Ecto neural progenitor cell (in vitro differentiated cells): ENCODE results near the gene CIITA.
"Not testable (repeated sequence)": the region's sequence is repeated elsewhere in the genome, so short reads cannot be mapped to it uniquely, and the experiment has no call there.

ENCODE experiments used
- DNase-seq: peaks from one replicate; pipeline ENCODE4 v3.0.0-alpha.2; 2018; ENCODE audit warnings: low spot score

The CIITA gene

GRCh38 chr16:10920726-10921427 is 43.9 kb downstream of the CIITA start:
- no peak for DNase-seq

- DNase-seq, result no peak
Observed at GRCh38 chr16:10921536-10922327, 44.7 kb downstream of the CIITA start.

GRCh38 chr16:10922328-10923145 is 45.5 kb downstream of the CIITA start:
- no peak for DNase-seq

DNA sequence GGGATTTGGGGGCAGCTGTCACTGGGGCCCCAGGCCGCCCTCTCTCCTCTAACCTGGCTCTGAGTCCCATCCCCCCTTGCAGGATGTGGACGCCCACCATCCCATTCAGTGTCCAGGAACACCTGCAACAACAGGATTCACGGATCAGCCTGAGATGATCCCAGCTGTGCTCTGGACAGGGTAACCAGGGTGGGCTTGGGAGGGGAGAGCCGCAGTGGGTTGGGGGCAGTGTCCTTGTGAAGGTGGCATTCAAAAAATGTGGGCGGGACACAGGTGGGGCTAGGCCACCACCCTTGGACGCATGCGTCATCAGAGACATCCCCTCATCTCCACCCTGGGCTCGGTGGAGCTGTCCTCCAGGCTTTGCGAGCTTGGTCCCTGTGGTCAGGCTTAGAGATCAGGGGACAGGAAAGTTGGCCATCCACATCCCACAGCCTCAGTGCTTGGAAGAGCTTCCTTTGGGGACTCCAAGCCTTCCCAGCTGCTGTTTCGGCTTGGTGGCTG is 46.2 kb downstream of the CIITA start:
- DNase-seq, result no peak

GRCh38 chr16:10923650-10924214 is 46.7 kb downstream of the CIITA start:
- no peak for DNase-seq

GRCh38 chr16:10925285-10925684 is 48.3 kb downstream of the CIITA start:
- DNase-seq, result not testable (repeated sequence)

DNA sequence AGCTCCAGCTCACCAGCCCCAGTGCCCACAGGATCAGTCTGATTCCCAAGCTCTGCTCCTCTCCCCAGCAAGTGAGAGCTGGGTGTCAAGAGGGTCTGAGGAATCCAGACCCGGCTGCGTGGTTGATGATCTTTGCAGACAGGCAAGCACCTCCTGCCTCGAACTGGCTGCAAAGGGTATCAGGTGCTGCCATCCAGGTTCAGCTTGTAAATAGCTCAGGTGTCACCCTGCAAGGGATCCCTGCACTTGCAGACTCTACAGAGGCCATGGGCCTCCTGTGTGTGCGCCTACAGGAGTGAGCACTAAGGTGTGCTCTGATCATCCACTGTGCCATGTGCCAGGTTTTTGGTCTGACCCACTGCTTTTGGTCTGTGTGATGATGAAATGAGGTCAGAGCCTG is 49.1 kb downstream of the CIITA start:
- no peak for DNase-seq

GRCh38 chr16:10926867-10927266 is 49.9 kb downstream of the CIITA start:
- DNase-seq, result no peak

GRCh38 chr16:10927497-10928112 is 50.6 kb downstream of the CIITA start:
- DNase-seq, result no peak

DNA sequence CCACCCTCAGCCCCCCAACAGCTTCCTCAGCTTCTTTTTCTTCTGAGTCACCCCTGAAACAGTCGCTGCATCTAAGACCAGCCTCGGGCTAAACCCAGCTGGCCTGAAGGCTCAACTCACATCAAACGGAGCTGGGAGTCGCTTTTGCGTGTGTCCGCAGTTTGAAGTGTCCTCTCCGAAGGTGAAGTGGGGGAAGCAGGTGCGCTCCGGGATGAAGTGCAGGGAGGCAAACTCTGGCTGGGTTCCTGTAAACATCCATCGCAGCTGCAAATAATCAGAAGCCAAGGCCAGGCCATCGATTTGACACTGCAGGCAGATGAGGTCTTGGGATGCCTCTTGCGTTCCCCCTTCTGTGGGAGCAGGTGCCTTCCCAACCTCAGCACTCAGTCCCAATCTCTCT is 52.1 kb downstream of the CIITA start:
- DNase-seq, result not testable (repeated sequence)

- DNase-seq, result no peak
Observed at GRCh38 chr16:10929853-10930754, 53.1 kb downstream of the CIITA start.

GRCh38 chr16:10930755-10931093 is 53.7 kb downstream of the CIITA start:
- DNase-seq, result no peak

DNA sequence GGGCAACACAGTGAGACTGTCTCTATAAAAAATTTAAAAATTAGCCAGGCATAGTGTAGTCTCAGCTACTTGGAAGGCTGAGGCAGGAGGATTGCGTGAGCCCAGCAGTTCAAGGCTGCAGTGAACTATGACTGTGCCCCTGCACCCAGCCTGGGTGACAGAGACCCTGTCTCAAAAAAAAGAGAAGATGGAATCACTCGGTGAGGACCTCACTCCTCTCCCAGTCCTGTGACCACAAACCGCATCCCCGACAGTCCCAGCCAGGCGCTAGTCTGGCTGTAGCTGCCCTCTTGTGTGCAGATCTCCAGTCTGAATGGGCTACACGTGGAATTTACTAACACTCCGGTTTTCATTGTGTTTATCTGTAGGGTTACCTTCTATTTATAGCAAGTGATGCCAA is 54.1 kb downstream of the CIITA start:
- DNase-seq, result no peak

DNA sequence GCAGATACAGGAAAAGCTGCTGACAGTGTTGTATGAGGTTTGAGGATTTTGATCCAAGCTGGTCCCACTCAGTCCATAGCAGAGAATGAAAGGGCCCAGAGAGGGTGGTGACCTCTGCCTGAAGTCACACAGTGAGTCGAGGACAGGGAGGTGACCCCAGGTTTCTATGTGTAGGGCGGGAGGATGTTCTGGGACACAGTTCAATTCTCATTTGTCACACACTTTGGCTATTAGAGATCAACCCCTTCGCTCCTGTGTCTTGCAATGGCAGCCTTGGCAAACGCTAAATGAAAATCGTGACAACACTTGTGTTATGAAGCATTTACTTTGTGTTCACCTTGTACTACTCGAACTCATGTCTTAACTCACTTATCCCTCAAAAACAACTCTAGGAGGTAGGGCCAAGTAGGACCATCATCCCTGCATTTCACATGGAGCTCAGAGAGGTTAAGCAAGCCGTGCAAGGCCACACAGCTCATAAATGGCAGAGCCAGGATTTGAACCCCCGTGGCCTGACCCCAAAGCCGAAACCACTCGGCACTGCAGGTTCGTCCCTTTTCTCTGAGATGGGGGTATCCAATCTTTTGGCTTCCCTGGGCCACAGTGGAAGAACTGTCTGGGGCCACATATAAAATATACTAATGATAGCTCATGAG is 55.1 kb downstream of the CIITA start:
- DNase-seq, result no peak

DNA sequence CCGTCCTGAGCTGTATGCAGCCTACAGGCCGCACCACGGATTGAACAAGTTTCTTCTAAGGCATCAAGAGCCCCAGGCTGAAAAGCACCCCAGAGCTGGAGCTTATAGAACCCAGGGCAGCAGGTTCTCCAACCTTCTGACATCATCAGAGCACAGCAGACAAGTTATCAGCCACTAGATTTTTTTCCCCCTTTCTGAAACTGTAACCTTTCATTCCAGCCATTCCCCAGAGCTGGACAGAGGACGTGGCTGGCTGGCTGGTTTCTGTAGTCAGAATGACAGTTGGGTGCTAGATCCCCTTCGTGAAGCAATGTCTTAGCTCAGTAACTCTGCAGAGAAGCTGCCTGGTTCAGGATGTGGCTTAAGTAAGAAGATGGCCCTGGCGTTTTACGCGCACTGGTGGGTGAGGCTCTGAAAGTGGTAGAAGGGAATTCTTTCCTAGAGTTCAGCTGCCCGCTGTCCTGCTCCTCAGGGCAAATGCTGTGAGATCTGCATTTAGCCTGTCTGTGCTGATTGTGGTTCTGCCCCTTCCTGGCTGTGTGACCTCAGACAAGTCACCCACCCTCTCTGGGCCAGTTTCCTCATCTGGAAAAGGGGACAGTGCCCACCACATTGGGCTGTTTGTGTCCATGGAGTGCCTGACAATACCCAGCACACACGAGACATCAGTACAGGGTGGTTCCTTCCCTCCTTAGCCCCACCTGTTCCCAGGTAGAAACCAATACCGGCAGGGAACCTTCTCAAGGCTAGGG is 56.1 kb downstream of the CIITA start:
- no peak for DNase-seq

GRCh38 chr16:10933865-10934264 is 56.9 kb downstream of the CIITA start:
- DNase-seq, result no peak

- no peak for DNase-seq
Observed at GRCh38 chr16:10934325-10935107, 57.5 kb downstream of the CIITA start.

DNA sequence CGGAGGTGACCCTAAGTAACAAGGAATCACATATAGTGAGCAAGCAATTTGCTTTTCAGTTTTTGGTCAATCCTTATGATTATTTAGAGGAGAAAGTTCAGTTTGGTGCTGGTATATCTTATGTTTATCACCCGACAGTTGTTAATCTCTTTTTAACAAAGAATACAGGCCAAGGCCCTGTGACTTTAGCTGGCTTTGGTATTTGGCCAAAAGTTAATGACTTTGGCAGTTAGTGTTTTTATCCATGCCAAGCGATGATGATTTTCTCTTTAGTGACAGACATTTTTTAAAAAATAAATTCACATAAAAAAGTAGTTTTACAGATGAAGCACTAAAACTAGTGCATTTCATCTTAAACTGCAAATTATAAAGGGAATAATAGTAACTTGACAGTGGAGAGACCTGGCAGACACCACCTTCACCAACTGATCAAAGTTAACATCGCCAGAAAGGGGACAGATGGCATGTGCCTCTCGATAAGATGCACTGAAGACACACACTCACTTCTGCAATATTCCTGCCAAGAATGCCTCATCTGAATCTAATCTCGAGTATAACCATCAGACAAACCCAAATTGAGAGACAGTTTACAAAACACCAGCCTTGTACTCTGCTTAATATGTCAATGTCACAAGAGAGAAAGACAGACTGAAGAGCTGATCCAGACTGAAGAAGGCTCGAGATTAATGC is 58.4 kb downstream of the CIITA start:
- no peak for DNase-seq
